RWPE1 (cell line): ENCODE data around the gene USP7.
"Not testable (repeated sequence)": the region's sequence is repeated elsewhere in the genome, so short reads cannot be mapped to it uniquely, and the experiment has no call there.

Experiments used
- CTCF ChIA-PET: fragments of 350-600 bp; sonication (Branson Sonifier 250); formaldehyde crosslinking; extraction: SDS; loops from one replicate; lab custom pipeline; 2021; lab: Yijun Ruan, JAX
- POLR2A ChIA-PET: fragments of 400-600 bp; formaldehyde crosslinking; extraction: SDS; loops from one replicate; lab custom pipeline; 2020; ENCODE audit warnings: antibody characterized with exemption; ENCODE audit not compliant: low non-redundant PET; lab: Yijun Ruan, JAX
- DNase-seq: peaks from one replicate; pipeline ENCODE4 v3.0.0; 2012; ENCODE audit warnings: low spot score
- H3K27ac ChIP-seq: fragments of 450-650 bp; 2 replicates; pipeline ENCODE4 v1.5.1; 2017
- CTCF ChIP-seq: fragments of 450-650 bp; conservative IDR thresholded peaks from 2 replicates; pipeline ENCODE4 v1.5.1; 2017; ENCODE audit warnings: low read depth, mild to moderate bottlenecking

Gene USP7

DNA sequence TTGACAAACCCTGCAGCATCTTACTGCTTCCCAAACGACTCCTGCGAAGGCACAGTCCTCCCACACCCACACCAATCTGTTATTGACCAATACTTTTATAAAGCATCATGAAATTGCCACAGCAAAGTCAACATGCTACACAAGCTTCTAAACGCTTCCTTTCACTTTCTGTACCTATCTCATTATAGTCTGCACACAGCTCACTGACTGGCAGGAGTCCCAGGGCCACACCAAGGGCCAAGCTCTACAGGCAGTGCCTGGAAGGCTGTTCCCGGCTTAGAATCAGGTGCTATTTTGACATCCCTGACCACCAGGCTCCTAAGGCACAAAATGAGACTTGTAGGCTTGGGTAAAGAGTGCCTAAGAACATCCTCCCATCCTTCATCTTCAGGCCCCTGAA, 39.5 kb downstream of the USP7 start:
- ChIA-PET POLR2A (no interaction called here), CTCF (no interaction called here)
- no peak overlapping the region for H3K27ac ChIP-seq
- no peak for DNase-seq
- TF ChIP-seq CTCF: no peak

DNA sequence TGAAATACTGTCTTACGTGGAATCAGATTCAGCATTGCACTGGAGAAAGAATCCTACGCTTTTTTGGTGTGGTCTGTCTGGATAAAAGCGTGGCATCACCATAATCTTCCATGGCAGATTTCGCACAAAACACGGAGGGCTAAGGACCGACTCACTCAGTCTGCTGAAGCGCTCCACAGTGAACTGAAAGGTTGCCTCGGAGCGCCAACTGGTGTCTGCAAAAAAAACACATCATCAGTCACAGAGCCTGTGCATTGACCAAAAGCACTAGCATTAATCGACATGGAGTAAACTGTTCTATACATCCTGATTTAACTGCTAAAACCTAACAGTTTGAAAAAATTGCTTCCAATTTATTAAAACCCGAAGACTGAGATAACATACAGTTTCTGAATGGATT, 40.5 kb downstream of the USP7 start:
- ChIA-PET CTCF (no interaction called here), POLR2A (no interaction called here)
- no peak overlapping the region for H3K27ac ChIP-seq
- TF ChIP-seq CTCF: no peak
- DNase-seq: no peak

- DNase-seq: no peak
- no peak overlapping the region for H3K27ac ChIP-seq
- ChIA-PET CTCF (no interaction called here), POLR2A (interaction anchor here (0.6 kb wide), 1 partner anchor 38 kb away, joined by 5 read pairs; no protein-coding TSS in a partner anchor)
- no peak for TF ChIP-seq CTCF
These were observed 42.2 kb downstream of the USP7 start for GRCh38 chr16:8921347-8921984.

DNA sequence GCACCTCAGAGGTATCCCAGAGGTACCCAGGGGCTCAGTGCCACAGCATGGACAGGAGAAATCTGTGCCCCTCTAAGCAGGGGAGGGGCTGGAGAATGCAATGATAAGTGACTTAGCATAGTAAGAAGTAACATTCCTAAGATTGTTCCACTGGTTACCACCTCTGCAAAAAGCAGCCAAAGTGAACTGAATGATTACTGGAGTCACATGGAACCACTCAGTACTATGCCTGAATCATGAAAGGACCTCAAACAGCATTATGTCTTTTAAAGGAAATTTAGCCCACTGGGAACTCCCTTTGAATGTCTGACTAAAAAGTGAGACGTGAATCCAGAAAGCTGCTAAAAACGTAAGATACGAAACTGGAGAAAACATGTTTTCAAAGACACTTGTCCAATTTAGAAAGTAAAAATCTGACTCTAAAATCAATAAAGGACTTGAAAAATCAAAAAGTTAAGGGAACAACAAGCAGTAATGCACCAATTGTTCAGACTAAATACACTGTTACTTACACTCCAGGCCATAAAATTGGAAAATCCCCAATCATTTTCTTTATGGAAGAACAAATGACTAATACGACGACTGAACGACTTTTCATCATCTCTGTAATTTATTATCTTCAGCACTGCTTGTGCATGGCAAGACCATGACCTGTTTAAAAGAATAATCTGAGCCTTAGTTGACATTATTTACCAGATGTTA, 42.9 kb downstream of the USP7 start:
- TF ChIP-seq CTCF: no peak
- ChIA-PET POLR2A (interaction anchor here (0.6 kb wide), 1 partner anchor 39 kb away, joined by 5 read pairs; no protein-coding TSS in a partner anchor), CTCF (no interaction called here)
- no peak overlapping the region for H3K27ac ChIP-seq
- no peak for DNase-seq

GRCh38 chr16:8919934-8920462, 43.7 kb downstream of the USP7 start:
- DNase-seq: no peak
- no peak overlapping the region for H3K27ac ChIP-seq
- TF ChIP-seq CTCF: no peak
- POLR2A ChIA-PET: no interaction called here
- CTCF ChIA-PET: no interaction called here

GRCh38 chr16:8919089-8919933, 44.4 kb downstream of the USP7 start:
- H3K27ac ChIP-seq: no peak overlapping the region
- CTCF ChIA-PET: no interaction called here
- POLR2A ChIA-PET: no interaction called here

GRCh38 chr16:8917336-8917735, 46.4 kb downstream of the USP7 start:
- DNase-seq, H3K27ac ChIP-seq, POLR2A ChIA-PET: not testable (repeated sequence)
- CTCF ChIA-PET: interaction anchor here (0.6 to 1.6 kb wide), 2 partner anchors 19 to 600 kb away, joined by 3 read pairs; no protein-coding TSS in a partner anchor

More at GRCh38 chr16:8919089-8919933, 44.4 kb downstream of the USP7 start:
- no peak for TF ChIP-seq CTCF
- DNase-seq: no peak
